ENCODE data around the gene GRM3. TPM values are rescaled to one million over a fixed set of nuclear protein-coding genes. Genes with fewer than 3 reads are reported as not detected.
A peak's percentile ranks its signal among the peaks of the same experiment; 100 is the strongest.

The GRM3 gene
- total and polyA plus RNA-seq, 5 donors from 2014 or later, result not detected

DNA sequence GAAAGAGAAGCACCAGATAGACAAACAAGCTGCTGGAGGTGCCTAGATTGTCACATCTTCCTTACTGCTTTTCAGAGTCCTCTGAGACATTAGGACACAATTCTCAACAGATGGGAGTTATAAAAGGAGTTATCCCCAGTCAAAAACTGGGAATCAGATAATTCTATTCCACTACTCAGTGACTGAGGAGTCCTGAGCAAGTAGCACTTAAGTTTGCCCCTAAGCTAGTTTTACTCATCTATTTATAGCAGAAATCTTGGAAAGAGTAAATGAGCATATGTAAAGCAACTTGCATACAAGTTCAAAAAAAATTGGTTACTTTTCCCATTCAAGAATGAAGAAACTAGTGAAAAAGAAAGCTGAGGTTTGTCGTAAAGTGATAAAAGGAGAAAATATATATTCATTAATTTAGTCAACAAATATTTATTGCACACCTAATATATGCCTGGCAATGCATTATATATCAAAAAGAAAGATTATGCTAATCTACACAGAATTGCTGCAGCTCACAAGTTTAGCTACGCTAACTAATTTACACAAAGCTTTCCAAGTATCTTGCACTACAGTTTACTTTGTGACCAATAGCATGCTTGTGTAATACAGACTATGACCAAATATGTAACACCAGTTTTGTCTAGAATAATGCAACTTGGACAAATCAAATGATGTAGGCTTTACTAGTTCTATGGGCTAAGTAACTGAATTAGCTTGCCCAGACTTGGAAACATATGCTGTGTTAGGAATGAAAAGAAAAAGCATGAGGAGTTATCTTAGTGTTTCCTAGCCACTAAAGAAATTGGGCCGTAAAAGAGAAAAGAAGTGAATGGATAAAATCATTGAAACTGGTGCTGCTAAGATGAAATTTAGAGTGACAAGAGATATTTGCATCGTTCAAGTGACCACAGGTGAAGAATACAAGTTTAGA lies 106.3 kb downstream of the GRM3 start:
- DNase-seq, result no peak
- Histone ChIP-seq H3K9me3 (ENCODE audit: control insufficient read depth in 2 of 2, low read length in 2 of 2) (no peaks in the 10 kb centered on the region), H3K4me1 (ENCODE audit: control insufficient read depth, insufficient read depth, low read length, poor library complexity, severe bottlenecking) (no peaks in the 10 kb centered on the region), H3K27me3 (ENCODE audit: control insufficient read depth, insufficient read depth, low read length) (no peaks in the 10 kb centered on the region), H3K27ac (ENCODE audit: insufficient read depth, low read length, poor library complexity, severe bottlenecking) (no peak overlapping the region), H3K36me3 (ENCODE audit: control insufficient read depth, insufficient read depth, low read length) (no peaks in the 10 kb centered on the region), H3K4me3 (ENCODE audit: low read depth, low read length) (no peak overlapping the region)
- no peak overlapping the region for H3K4me3 Mint-ChIP-seq
- ATAC-seq (ENCODE audit: low read depth in 2 of 2), result no peak
- no peaks in the 10 kb centered on the region for H3K4me1 Mint-ChIP-seq
- H3K27ac Mint-ChIP-seq, result peak overlapping the region in 1 of 3 donors; percentile 35
- H3K36me3 Mint-ChIP-seq, result no peaks in the 10 kb centered on the region
- no peaks in the 10 kb centered on the region for H3K9me3 Mint-ChIP-seq
- H3K27me3 Mint-ChIP-seq, result no peaks in the 10 kb centered on the region

DNA sequence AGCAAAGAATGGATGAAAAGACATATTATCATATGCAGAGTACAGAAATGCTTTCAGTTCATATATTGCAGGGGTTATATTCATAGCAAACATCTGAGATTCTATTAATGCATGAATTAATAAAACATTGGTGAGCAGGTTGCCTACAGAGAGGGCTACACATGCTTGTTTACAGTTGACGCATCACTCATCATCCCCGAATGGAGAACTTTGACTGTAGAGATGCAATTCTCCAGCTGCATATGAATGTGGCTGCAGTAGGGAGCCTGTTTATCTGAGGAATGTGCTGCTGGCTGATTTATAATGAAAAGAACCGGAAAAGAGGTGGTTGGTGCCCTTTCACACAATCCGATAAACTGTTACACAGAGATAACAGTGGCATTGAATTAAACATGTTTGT lies 116.5 kb downstream of the GRM3 start:
- peaks cover 0 to 5% (median 0%) of the 10 kb centered on the region in 7 donors for H3K9me3 Mint-ChIP-seq
- Histone ChIP-seq H3K27ac (ENCODE audit: insufficient read depth, low read length, poor library complexity, severe bottlenecking) (no peak overlapping the region), H3K4me3 (ENCODE audit: low read depth, low read length) (no peak overlapping the region), H3K4me1 (ENCODE audit: control insufficient read depth, insufficient read depth, low read length, poor library complexity, severe bottlenecking) (no peaks in the 10 kb centered on the region), H3K9me3 (ENCODE audit: control insufficient read depth in 2 of 2, low read length in 2 of 2) (no peaks in the 10 kb centered on the region), H3K36me3 (ENCODE audit: control insufficient read depth, insufficient read depth, low read length) (no peaks in the 10 kb centered on the region), H3K27me3 (ENCODE audit: control insufficient read depth, insufficient read depth, low read length) (no peaks in the 10 kb centered on the region)
- H3K4me3 Mint-ChIP-seq, result no peak overlapping the region
- H3K27ac Mint-ChIP-seq, result no peak overlapping the region
- H3K27me3 Mint-ChIP-seq, result no peaks in the 10 kb centered on the region
- ATAC-seq (ENCODE audit: low read depth in 2 of 2) (no peak), DNase-seq (no peak)
- H3K36me3 Mint-ChIP-seq, result no peaks in the 10 kb centered on the region
- no peaks in the 10 kb centered on the region for H3K4me1 Mint-ChIP-seq

DNA sequence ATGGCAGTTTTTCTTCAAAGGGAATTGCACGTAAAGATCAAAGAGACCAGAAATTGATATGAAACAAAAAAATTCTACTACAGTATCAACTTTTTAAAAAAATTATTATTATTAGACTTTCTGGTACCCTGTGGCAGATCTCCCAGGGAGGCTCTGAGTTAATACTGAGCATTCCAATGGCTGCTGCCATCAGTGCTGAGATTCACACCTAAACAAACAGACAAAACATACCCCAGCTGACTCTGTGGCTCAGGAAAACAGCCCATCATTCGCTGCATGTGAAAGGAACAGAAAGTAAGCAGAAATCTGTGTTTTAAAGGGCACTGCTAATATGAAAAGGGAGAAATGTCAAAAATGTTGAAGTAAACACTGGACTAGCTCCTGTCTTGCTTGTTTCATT lies 118.4 kb downstream of the GRM3 start:
- Histone ChIP-seq H3K27ac (ENCODE audit: insufficient read depth, low read length, poor library complexity, severe bottlenecking) (no peak overlapping the region), H3K27me3 (ENCODE audit: control insufficient read depth, insufficient read depth, low read length) (no peaks in the 10 kb centered on the region), H3K4me3 (ENCODE audit: low read depth, low read length) (no peak overlapping the region), H3K4me1 (ENCODE audit: control insufficient read depth, insufficient read depth, low read length, poor library complexity, severe bottlenecking) (no peaks in the 10 kb centered on the region), H3K36me3 (ENCODE audit: control insufficient read depth, insufficient read depth, low read length) (no peaks in the 10 kb centered on the region), H3K9me3 (ENCODE audit: control insufficient read depth in 2 of 2, low read length in 2 of 2) (no peaks in the 10 kb centered on the region)
- Mint-ChIP-seq H3K9me3 (peaks cover 0 to 5% (median 0%) of the 10 kb centered on the region in 7 donors), H3K27ac (no peak overlapping the region), H3K4me1 (no peaks in the 10 kb centered on the region), H3K4me3 (no peak overlapping the region), H3K36me3 (no peaks in the 10 kb centered on the region), H3K27me3 (no peaks in the 10 kb centered on the region)
- DNase-seq (no peak), ATAC-seq (ENCODE audit: low read depth in 2 of 2) (no peak)

DNA sequence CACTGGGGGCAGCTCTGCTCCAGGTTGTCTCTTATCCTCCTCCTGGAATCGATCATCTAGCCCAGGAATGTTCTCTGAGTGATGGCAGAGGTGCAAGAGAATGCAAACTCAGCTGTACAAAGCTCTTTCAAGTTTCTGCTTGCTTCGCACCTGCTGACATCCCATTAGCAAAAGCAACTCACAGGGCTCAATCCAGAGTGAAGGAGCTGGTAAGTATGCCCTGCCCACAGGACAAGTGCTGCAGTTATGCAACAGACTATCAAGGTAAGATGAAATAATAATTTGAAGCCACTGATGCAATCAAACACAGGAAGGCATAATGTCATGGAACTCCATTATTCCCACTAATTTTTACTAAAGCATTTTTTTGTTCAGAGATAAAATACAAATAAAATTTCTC lies 122.2 kb downstream of the GRM3 start:
- no peaks in the 10 kb centered on the region for H3K36me3 Mint-ChIP-seq
- no peaks in the 10 kb centered on the region for H3K4me1 ChIP-seq (ENCODE audit: control insufficient read depth, insufficient read depth, low read length, poor library complexity, severe bottlenecking)
- no peak overlapping the region for H3K4me3 Mint-ChIP-seq
- no peaks in the 10 kb centered on the region for H3K27me3 Mint-ChIP-seq
- no peaks in the 10 kb centered on the region for H3K27me3 ChIP-seq (ENCODE audit: control insufficient read depth, insufficient read depth, low read length)
- ATAC-seq (ENCODE audit: low read depth in 2 of 2) (no peak), DNase-seq (no peak)
- no peaks in the 10 kb centered on the region for H3K9me3 ChIP-seq (ENCODE audit: control insufficient read depth in 2 of 2, low read length in 2 of 2)
- no peak overlapping the region for H3K27ac Mint-ChIP-seq
- no peaks in the 10 kb centered on the region for H3K4me1 Mint-ChIP-seq
- H3K27ac ChIP-seq (ENCODE audit: insufficient read depth, low read length, poor library complexity, severe bottlenecking), result no peak overlapping the region
- no peak overlapping the region for H3K4me3 ChIP-seq (ENCODE audit: low read depth, low read length)
- H3K36me3 ChIP-seq (ENCODE audit: control insufficient read depth, insufficient read depth, low read length), result no peaks in the 10 kb centered on the region
- H3K9me3 Mint-ChIP-seq, result peaks cover 0 to 5% (median 0%) of the 10 kb centered on the region in 7 donors

DNA sequence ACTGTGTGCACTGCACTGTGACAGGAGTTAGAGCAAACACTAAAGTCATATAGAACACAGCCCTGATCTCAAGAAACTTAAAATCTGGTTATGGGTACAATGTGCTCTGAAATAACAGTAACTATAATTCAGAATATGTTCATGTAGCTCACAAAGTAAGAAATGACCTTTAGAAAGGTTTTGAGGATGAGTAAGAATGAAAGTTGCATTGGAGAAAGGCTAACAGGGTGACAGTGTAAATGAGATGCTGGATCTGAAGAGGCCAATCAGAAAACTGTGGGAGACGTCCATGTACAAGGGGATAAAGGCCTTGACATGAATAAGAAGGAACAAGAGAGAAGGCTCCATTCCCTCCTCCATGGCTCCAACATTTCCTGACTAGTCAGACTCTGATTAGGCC lies 124.7 kb downstream of the GRM3 start:
- Mint-ChIP-seq H3K4me1 (no peaks in the 10 kb centered on the region), H3K4me3 (no peak overlapping the region), H3K9me3 (peaks cover 0 to 5% (median 0%) of the 10 kb centered on the region in 7 donors), H3K36me3 (no peaks in the 10 kb centered on the region), H3K27ac (no peak overlapping the region), H3K27me3 (peaks cover 4% of the 10 kb centered on the region)
- no peaks in the 10 kb centered on the region for H3K9me3 ChIP-seq (ENCODE audit: control insufficient read depth in 2 of 2, low read length in 2 of 2)
- no peak overlapping the region for H3K27ac ChIP-seq (ENCODE audit: insufficient read depth, low read length, poor library complexity, severe bottlenecking)
- no peaks in the 10 kb centered on the region for H3K27me3 ChIP-seq (ENCODE audit: control insufficient read depth, insufficient read depth, low read length)
- H3K4me1 ChIP-seq (ENCODE audit: control insufficient read depth, insufficient read depth, low read length, poor library complexity, severe bottlenecking), result no peaks in the 10 kb centered on the region
- H3K36me3 ChIP-seq (ENCODE audit: control insufficient read depth, insufficient read depth, low read length), result no peaks in the 10 kb centered on the region
- ATAC-seq (ENCODE audit: low read depth in 2 of 2) (no peak), DNase-seq (no peak)
- no peak overlapping the region for H3K4me3 ChIP-seq (ENCODE audit: low read depth, low read length)

DNA sequence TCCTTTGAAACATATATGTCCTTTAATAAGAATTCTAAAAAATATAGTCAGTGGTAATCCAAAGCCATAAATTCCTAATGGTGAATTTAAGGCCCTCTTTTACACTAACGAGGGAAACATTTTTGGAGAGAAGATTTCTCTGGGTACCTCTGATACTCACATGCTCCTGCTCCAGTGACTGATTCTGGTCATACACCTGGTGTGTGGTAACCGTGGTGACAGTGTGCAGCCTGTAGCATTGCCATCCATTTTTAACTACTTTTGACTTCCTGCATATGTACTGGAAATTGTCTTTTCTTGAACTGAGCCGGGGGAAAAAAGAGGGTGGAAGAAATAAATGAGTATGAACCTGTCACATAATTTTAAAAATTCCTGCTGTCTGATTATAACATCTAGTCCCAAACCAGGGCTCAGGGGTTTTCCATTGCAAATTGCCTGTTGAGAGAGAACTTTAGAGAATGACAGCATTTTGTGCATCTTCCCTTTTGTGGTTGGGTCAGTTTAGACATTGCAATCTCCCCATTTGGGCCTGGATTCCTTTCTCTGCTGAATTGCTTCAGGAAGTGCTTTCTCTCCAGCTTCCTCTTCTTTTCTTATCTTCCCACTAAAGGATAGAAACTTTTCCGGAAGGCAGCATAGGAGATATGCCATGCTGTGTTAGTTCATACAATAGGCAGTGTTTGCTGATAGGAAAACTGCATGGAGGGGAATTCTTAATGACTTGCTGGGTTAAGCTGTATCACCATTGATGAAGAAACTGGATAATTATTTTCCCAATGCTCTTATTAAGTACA lies 125.5 kb downstream of the GRM3 start:
- H3K36me3 Mint-ChIP-seq, result no peaks in the 10 kb centered on the region
- peaks cover 0 to 5% (median 0%) of the 10 kb centered on the region in 7 donors for H3K9me3 Mint-ChIP-seq
- H3K36me3 ChIP-seq (ENCODE audit: control insufficient read depth, insufficient read depth, low read length), result no peaks in the 10 kb centered on the region
- H3K4me1 Mint-ChIP-seq, result no peaks in the 10 kb centered on the region
- no peak overlapping the region for H3K27ac Mint-ChIP-seq
- H3K27me3 Mint-ChIP-seq, result peaks cover 4% of the 10 kb centered on the region
- H3K27me3 ChIP-seq (ENCODE audit: control insufficient read depth, insufficient read depth, low read length), result no peaks in the 10 kb centered on the region
- DNase-seq (no peak), ATAC-seq (ENCODE audit: low read depth in 2 of 2) (no peak)
- H3K4me1 ChIP-seq (ENCODE audit: control insufficient read depth, insufficient read depth, low read length, poor library complexity, severe bottlenecking), result no peaks in the 10 kb centered on the region
- no peak overlapping the region for H3K4me3 ChIP-seq (ENCODE audit: low read depth, low read length)
- no peak overlapping the region for H3K27ac ChIP-seq (ENCODE audit: insufficient read depth, low read length, poor library complexity, severe bottlenecking)
- no peak overlapping the region for H3K4me3 Mint-ChIP-seq
- no peaks in the 10 kb centered on the region for H3K9me3 ChIP-seq (ENCODE audit: control insufficient read depth in 2 of 2, low read length in 2 of 2)

DNA sequence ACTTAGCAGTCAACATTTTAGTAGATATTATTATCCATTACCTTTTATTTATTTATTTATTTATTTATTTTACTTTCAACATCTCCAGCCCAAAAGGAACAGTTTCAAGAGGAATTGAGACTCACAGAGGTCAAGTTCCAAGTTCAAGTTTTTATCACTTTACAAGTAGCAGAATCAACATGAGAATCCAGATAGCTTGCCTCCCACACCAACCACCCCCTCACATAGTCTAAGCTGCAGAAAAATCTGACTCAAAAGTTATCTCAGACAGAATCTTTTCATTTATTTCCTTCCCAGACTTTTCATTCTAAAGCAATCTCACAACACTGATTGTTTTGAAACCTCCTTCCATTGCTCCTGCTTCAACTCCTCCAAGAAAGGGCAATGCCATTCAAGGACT lies 129.6 kb downstream of the GRM3 start:
- no peak for ATAC-seq (ENCODE audit: low read depth in 2 of 2)
- H3K27ac ChIP-seq (ENCODE audit: insufficient read depth, low read length, poor library complexity, severe bottlenecking), result no peak overlapping the region

More for the DNA sequence above, 129.6 kb downstream of the GRM3 start:
- Histone ChIP-seq H3K4me3 (ENCODE audit: low read depth, low read length) (no peak overlapping the region), H3K4me1 (ENCODE audit: control insufficient read depth, insufficient read depth, low read length, poor library complexity, severe bottlenecking) (no peaks in the 10 kb centered on the region), H3K27me3 (ENCODE audit: control insufficient read depth, insufficient read depth, low read length) (no peaks in the 10 kb centered on the region), H3K9me3 (ENCODE audit: control insufficient read depth in 2 of 2, low read length in 2 of 2) (no peaks in the 10 kb centered on the region), H3K36me3 (ENCODE audit: control insufficient read depth, insufficient read depth, low read length) (no peaks in the 10 kb centered on the region)
- no peaks in the 10 kb centered on the region for H3K36me3 Mint-ChIP-seq
- H3K27me3 Mint-ChIP-seq, result peaks cover 4% of the 10 kb centered on the region
- no peak for DNase-seq
- H3K27ac Mint-ChIP-seq, result no peak overlapping the region
- peaks cover 0 to 5% (median 0%) of the 10 kb centered on the region in 7 donors for H3K9me3 Mint-ChIP-seq
- H3K4me1 Mint-ChIP-seq, result no peaks in the 10 kb centered on the region
- no peak overlapping the region for H3K4me3 Mint-ChIP-seq

Measured in CD4-positive, CD25-positive, alpha-beta regulatory T cell (primary cell).